HepG2 (cell line): ENCODE data around the gene DOCK4. TPM values are rescaled to one million over a fixed set of nuclear protein-coding genes. Genes with fewer than 3 reads are reported as not detected.

Experiments
- AHDC1 ChIP-seq: sonication (generic); formaldehyde crosslinking; IDR thresholded peaks from 2 replicates; pipeline ENCODE4 v1.5.1; 2020; ENCODE audit warnings: mild to moderate bottlenecking, missing genetic modification reagents, borderline replicate concordance
- GPN1 ChIP-seq: sonication (generic); formaldehyde crosslinking; IDR thresholded peaks from 2 replicates; pipeline ENCODE4 v1.5.1; 2020; ENCODE audit warnings: missing genetic modification reagents, borderline replicate concordance
- HDAC1 ChIP-seq: sonication (generic); formaldehyde crosslinking; IDR thresholded peaks from 2 replicates; pipeline ENCODE4 v1.5.1; 2020; ENCODE audit warnings: mild to moderate bottlenecking, missing genetic modification reagents
- SMARCE1 ChIP-seq: fragments of 450-650 bp; IDR thresholded peaks from 2 replicates; pipeline ENCODE4 v1.6.1; 2017; ENCODE audit warnings: borderline replicate concordance
- TBX2 ChIP-seq: sonication (generic); formaldehyde crosslinking; IDR thresholded peaks from 2 replicates; pipeline ENCODE4 v1.5.0; 2020; ENCODE audit warnings: missing genetic modification reagents, mild to moderate bottlenecking, borderline replicate concordance
- ZNF18 ChIP-seq: sonication (generic); formaldehyde crosslinking; IDR thresholded peaks from 2 replicates; pipeline ENCODE4 v1.8.0; 2022; ENCODE audit warnings: mild to moderate bottlenecking, missing genetic modification reagents; ENCODE audit not compliant: insufficient replicate concordance
- ZNF30 ChIP-seq: sonication (generic); formaldehyde crosslinking; IDR thresholded peaks from 2 replicates; pipeline ENCODE4 v1.5.0; 2020; ENCODE audit warnings: mild to moderate bottlenecking, missing genetic modification reagents
- ZNF431 ChIP-seq: sonication (generic); formaldehyde crosslinking; IDR thresholded peaks from 2 replicates; pipeline ENCODE4 v1.9.0; 2022; ENCODE audit warnings: missing genetic modification reagents, low read depth, mild to moderate bottlenecking, borderline replicate concordance
- ZNF772 ChIP-seq: sonication (generic); formaldehyde crosslinking; IDR thresholded peaks from 2 replicates; pipeline ENCODE4 v1.5.0; 2020; ENCODE audit warnings: mild to moderate bottlenecking, missing genetic modification reagents
- polyA plus RNA-seq, 8 experiments: library from polyadenylated mRNA; depleted of rRNA in 3 of 8; stranded (reverse) in 7 of 8; unstranded in 1 of 8; fragments of >200 nt; fragmentation: Illumina TruSeq in 4 of 8; extraction: Trizol in 4 of 8; gene quantifications; 2 replicates each; pipeline versions ENCODE4 v1.2.1 to v1.2.3, GENCODE V29; 2011 to 2016; ENCODE audit warnings: low read depth in 4 of 8, missing spikeins in 1 of 8, mixed read lengths in 1 of 8; ENCODE audit not compliant: insufficient read depth in 1 of 8
- total RNA-seq, 5 experiments: library from RNA; depleted of rRNA; stranded (reverse); fragments of >200 nt; fragmentation: Illumina TruSeq; extraction: Trizol; gene quantifications; 2 replicates each; pipeline ENCODE4 v1.2.3, GENCODE V29; 2016; ENCODE audit warnings: low read depth in 1 of 5

DOCK4 gene
- total and polyA plus RNA-seq, 2 of the 13 experiments (the other 11 are each of a cell fraction or from before 2014, with no cell fraction given), result 13.5 to 17.4 TPM

GRCh38 chr7:112091768-112092167, 114.4 kb downstream of the DOCK4 start (continued):
- TF ChIP-seq ZNF18 (CRISPR knock-in tag), result no peak
- TF ChIP-seq ZNF772 (CRISPR knock-in tag), result no peak
- TF ChIP-seq ZNF30 (CRISPR knock-in tag), result no peak
- no peak for TF ChIP-seq SMARCE1
- no peak for TF ChIP-seq GPN1
- no peak for TF ChIP-seq AHDC1 (CRISPR knock-in tag)
- no peak for TF ChIP-seq ZNF431
- TF ChIP-seq TBX2 (CRISPR knock-in tag), result no peak
- no peak for TF ChIP-seq HDAC1 (CRISPR knock-in tag)
- TF ChIP-seq, all 625 proteins: peak for 0
